CD4-positive, alpha-beta T cell treated with Interleukin-6 at 100 ng/mL for 8 hours (primary cell): ENCODE data around the gene DGAT2.
A peak's percentile ranks its signal among the peaks of the same experiment; 100 is the strongest.

ENCODE experiments used
- DNase-seq: peaks from one replicate; pipeline ENCODE4 v3.0.0-alpha.2; 2020; ENCODE audit warnings: mixed read lengths, low spot score

DGAT2 gene

DNA sequence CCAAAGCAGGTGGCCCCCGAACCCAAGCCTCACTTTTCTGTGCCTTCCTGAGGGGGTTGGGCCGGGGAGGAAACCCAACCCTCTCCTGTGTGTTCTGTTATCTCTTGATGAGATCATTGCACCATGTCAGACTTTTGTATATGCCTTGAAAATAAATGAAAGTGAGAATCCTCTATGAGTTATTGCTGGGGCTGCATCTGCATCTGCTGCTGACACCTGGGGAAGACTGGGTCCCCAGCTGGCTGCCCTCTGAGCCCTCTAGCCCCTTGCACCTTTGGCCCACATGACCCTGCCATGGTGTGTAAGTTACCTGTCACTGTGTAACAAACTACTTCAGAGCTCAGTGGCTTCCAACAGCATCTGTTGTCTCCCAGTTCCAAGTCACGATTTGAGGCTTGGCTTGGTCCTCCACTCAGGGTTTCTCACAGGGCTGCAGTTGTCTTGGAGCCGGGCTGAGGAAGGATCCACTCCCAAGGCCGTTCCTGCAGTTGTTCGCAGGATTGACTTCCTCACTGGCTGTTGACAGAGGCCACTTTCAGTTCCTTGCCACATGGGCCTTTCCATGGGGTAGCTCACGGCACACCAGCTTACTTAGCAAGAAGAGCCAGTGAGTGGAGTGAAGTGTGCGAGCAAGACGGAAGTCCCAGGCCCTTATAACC is 32.9 kb downstream of the DGAT2 start:
- DNase-seq = no peak

DNA sequence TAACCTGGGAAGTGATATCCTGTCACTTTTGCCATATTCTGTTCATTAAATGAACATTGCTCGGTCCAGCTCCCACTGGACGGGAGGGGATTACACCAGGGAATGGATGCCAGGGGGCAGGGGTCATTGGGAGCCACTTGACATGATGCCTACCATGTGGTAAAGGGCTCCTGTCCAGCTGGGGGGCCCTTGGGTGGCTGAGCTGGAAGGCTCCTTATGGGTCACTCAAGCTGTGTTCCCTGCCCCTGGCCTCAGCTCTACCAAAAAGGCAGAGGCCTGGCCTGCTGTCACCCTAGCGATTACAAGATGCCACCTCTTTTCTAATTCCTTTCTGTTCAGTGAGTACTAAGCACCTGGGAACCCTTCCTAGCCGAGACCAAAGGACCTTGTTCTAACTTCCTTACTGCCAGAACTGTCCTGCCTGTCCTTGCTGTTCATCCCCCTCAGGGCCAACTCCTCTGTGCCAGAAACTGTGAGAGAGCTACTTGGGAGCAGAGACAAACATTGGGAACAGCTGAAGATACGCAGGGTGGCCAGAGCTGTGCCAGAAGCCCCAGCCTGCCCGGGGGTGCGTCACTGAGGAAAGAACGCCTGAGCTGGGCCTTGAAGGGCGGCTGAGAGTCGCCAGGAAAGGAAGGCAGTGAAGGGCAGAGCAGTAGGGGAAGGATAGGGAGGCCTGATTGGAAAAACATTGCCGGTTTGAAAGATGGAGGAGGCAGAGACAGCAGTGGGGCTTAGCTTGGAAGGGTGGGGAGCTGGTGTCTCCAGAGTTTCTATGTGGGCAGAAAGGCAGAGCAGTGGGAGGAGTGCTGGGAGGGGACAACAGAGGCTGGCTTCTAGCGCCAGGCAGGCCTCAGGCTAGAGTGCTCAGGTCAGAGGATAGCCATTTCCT is 33.7 kb downstream of the DGAT2 start:
- no peak for DNase-seq

DNA sequence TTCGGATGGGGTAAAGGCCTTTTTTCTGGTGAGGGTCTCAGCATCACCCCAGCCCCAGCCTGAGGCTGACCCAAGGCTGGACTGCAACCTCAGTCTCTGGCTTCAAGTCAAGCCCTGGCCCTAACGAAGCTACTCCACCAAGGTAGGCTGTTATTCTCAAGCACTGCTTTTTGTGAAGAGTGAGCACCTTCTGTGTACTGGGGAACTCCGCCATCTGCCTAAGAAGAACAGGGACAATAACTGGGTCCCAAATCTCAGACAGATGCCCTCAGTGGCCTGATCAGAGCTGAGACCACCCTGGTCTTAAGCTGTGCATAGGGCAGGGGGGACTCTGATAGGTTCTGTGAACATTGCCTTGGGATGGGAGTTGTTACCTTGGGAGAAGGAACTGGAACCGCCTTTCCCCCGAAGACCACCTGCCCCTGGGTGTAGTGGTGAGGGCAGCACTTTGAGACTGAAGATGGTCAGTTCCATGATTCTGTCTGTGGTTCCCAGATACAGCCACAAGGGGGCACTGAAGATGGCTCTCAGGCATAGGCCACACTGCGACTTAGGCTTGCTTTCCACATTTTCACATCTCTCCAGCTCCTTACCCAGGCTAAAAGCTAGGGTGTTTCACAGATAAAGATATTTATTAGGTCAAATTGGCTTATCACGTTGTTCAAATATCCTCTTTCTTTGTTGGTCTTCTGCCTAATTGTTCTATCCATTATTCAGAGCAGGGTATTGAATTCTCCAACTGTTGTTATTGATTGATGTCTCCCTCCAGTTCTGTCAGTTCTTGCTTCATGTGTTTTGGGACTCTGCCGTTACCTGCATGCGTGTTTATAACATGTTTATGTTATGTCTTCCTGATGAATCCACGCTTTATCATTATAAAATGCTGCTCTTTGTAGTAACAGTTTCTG is 34.6 kb downstream of the DGAT2 start:
- peak; percentile 67 for DNase-seq

DNA sequence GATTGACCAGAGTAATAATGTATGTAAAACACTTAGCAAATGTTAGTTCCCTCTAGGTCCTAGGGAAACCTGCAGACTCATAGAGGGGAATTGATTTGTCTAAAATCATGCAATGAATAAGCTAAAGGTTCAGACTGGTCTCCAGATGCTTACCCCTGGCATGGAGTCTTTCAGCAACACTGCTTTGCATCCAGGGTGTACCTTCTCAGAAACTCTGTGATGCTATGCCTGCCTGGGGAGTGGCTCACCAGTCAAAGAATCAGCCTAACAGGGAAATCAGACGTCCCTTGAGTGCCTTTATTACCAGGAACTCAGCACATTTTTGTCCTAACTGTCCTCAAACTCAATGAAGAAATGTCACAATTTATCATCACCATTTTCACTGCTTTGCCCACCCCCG is 40.5 kb downstream of the DGAT2 start:
- DNase-seq = no peak

DNA sequence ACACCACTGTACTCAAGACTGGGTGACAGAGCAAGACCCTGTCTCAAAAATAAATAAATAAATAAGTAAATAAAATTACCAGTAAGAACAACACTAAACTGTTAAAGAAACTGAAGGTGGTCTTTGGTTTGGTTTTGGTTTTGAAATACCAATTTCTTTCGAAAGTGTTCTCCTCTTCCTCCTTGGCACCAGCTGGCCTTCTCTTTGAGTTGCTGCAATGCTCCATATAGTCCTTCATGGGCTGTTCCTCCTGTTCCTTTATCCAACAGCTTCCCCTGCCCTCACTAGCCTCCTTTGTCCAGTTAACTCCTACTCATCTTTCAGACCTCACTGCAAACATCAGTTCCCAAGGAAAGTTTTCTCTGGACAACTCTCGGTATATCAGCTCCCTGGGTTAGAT is 41.4 kb downstream of the DGAT2 start:
- DNase-seq = no peak

DNA sequence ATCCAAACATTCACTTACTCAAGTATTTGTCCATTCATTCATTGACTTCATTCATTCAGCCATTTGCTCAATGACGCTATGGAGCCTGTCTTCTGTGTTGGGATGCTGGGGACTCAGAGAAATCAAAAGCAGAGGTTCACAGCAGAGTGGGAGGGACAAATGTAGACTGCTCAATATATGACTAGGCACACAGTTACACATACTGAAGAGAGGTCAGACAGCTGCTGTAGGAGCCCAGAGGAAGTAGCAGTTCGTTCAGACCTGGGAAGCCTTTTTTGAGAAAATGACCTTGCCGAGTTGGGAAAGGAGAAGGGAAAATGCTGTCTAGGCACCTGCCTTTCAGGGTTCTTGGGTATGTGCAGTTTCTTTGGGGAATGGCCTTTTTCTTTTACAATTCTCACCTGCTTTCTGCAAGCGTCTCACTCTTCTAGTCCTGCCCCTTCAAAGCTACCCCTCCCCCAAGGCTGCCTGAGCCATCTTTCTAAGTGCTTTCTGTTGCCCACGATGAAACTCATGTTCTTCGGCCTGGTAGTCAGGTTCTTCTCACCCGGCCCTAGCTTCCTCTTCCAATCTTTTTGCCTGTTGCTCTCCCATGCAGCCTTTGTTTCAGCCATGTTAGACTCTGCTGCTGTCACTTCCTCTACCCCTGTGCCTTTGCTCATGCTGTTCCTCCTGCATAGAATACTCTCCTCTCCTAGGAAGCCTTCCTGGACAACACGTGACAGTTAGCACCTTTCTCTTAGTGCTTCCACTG is 42.2 kb downstream of the DGAT2 start:
- DNase-seq = no peak

DNA sequence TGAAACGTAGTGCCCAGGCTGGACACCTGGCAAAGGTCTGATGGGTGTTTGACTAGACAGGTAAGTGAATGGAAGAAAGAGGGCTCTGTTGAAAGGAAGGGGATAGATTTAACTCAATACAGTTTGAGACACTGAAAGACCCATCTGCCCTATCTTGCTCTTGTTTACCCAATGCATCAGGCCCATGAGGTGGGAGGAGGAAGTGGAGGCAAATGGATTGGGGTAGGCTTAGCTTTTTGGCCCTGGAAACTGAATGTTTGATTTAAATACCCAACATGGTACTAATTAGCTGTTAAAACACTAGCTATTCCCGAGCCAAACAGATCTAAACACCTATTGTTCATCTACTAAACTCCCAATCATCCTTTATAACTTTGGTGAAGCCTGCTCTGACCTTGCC is 42.9 kb downstream of the DGAT2 start:
- DNase-seq = no peak

DNA sequence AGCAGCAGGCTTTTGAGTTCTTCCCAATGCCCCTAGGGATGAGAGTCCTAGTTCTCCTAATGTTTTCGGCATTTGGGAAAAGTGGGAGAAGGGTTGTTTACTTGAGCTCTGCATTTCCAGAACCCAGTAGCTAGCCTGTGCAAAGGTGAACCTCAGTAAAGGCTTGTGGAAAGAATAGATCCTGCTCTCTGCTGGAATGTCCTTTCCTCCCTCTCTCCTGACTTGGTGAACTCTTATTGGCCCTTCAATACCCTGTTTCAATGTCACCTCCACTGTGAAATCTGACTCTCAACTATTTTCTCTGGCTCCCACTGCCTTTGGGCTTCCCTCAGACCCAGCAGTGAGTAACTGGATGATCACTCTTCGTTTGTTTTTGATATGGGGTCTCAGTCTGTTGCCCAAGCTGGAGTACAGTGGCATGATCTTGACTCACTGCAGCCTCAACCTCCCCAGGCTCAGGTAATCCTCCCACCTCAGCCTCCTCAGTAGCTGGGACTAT is 44.0 kb downstream of the DGAT2 start:
- no peak for DNase-seq

DNA sequence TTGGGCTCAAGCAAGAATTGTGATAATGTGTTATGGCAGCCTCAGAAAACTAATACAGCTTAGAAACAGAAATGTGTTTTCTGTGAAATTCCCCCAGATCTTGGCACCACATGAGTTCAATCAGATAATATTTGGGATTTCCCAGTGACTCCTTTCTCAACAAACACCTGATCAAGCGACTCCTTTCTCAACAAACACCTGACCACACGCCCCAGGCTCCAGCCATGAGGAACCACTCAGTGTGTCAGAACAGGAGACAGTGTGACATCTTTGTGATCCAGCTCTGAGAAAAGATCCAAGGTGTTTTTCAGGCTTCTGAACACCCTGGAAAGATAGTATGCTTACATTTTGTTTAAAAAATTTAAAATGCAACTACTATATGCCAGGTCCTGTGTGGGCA is 44.5 kb downstream of the DGAT2 start:
- DNase-seq = no peak

DNA sequence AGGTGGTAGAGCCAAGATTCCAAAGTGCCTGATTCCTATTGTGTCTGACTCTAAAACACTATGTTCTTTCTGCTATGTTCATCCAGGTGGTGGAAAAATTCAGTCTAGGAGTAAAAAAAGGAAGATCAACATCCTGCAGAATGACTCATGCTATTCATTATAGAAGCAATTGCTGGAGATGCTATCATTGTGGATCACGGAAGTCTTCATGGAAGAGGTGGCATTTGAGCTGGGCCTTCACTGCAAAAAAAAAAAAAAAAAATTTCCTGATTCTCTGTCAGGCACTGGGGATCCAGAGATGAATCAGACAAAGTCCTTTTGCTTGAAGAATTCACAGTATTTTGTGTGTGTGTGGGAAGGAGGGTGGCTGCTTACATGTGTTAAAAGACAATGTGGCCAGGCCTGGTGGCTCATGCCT is 45.1 kb downstream of the DGAT2 start:
- DNase-seq = no peak

DNA sequence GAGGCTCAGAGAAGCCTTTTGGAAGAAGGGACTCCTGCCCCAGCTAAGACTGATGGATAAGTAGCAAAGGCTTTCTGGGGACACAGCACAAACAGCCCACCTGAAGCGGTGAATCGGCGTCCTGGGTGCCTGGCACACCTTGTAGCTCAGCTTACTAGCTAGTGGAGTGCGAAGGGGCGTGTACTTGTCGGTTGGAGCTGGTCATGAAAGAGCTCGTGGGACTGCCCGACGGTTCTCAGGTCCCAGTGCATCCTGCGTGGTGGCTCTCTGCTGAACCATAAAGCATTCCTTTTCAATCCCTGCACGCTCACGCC is 45.7 kb downstream of the DGAT2 start:
- no peak for DNase-seq

DNA sequence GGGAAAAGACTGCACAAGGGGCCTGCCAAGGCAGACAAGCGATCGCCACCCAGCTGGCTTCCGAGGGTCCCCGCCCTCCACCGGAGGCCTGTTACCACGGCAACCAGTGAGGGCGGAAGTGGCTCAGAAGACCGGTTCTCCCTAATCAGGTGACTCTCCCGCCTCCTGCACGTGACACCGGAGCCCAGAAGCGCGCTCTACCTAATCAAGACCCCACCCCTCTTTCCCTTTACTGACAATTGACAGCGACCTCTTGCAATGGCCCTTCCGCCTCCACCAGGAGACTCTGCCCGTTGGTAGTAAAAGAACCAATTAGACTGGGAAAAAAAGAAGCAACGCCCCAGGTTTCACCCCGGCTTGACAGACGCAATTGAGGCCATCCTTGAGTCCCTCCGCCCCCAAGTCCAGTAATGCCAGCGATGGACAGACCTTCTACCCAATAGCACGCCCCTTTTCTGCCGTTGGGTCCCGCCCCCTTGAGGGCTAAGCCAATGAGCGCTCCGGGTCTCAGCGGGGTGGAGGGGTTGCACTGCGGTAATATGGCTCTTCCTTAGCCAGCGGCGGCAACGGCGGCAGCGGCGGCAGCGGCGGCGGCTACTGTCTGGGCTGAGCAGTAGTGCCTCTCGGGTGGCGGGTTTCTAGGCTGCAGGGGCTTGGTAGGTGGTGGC is 46.2 kb downstream of the DGAT2 start, which contains the start of gene UVRAG:
UVRAG (plus strand) TSS at position 534 of the 668 bp plus-strand sequence. CDS start 198 bp downstream, outside the sequence.
- peak; percentile 97 for DNase-seq

DNA sequence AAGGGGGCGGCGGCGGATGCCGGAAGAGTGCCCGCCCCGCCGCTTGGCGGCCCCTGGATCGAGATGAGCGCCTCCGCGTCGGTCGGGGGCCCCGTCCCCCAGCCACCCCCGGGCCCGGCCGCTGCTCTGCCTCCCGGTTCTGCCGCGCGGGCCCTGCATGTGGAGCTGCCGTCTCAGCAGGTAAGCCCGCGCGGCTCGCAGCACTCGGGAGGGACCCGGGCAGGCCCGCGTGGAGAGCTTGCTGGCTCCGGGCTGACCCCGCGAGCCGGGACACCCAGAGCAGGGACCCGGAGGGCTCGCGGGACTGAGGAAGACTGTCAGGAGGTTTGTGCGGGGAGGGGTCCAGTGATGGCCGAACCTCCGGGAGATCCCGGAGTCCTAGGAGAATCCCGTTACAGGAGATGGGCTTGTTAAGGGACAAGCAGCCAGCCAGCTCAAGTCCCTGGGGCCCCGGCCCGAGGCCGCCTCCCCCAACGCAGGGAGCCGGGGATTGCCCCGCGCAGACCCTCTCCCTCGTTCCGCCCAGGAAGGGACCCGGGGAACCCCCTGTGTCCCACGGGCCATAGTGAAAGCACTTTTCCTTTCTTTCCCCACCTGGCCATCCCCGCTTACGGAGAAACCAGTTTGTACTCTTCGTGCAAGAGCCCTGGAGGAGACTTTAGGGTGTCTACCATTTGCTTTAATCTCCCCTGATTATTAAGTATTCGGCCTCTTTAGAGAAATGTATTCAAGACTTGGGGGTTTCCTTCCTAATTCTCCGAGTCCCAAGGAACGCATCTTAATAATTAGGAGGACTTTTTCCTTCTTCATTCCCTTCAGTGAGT is 47.0 kb downstream of the DGAT2 start:
- peak; percentile 32 for DNase-seq

DNA sequence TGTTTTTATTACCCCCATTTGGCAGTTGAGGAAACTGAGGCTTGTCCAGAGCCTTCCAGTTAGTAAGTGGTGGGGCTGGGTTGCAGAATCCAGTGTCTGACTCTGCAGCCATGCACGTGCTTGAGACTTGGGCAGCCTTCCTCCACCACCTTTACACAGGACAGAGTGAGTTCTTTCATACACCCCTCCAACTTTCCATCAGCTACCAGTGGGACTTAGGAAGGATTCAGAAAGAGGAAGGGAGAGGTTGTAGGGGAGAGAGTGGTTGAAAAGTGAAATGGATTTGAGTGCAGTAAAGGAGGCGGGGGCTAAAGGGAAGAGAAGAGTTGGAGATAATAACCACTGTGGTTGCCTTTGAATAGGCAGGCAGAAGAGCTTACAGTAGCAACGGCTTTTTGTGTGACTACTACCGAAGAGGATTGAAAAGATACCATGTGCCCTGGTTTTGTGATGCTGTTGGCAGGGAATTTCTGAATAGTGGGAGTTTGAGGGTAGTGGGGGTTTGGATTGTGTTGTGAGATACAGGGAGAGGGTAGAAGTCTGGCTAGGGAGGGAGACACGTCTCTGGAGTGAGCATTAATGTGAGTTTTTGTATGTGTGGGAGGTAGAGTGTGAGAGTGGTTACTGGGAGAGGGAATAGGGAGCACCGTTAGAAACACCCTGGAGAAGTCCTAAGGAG is 48.1 kb downstream of the DGAT2 start:
- DNase-seq = no peak

DNA sequence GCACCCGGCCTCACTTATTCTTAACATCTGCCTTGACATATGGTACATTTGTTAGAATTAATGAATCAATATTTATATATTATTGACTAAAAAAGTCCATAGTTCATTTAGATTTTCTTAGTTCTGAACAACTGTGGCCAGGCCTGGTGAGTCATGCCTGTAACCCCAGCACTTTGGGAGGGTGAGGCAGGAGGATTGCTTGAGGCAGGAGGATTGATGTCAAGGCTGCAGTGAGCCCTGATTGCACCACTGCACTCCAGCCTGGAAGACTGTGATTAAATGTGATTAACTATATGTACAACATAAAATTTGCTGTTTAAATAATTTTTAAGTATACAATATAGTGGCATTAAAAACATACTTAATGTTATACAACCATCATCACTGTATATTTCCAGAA is 52.1 kb downstream of the DGAT2 start:
- no peak for DNase-seq

DNA sequence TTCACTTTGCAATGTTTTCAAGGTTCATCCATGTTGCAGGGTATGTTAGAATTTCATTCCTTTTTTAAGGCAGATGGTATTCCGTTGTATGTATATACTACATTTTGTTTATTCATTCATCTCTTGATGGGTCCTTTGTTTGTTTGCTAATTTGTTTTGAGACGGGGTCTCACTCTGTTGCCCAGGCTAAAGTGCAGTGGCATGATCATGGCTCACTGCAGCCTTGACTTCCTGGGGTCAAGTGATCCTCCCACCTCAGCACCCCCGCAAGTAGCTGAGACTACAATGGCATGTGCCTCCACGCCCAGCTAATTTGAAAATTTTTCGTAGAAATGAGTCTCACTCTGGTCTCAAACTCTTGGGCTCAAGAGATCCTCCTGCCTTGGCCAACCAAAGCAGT is 52.6 kb downstream of the DGAT2 start:
- no peak for DNase-seq

DNA sequence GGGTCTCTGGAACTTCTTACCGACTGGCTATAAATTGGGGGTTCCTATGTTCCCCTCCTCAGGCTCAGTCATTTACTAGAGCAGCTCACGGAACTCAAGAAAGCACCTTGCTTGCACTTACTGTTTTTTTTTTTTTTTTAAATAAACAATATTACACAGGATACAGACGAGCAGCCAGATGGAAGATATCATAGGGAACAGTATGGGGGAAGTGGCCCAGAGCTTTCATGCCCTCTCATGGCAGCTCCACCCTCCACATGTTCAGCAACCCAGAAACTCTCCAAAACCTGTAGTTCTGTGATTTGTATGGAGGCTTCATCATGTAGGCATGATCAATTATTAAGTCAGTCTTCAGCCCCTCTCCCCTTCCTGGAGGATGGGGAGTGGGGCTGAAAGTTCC is 54.0 kb downstream of the DGAT2 start:
- DNase-seq = no peak

DNA sequence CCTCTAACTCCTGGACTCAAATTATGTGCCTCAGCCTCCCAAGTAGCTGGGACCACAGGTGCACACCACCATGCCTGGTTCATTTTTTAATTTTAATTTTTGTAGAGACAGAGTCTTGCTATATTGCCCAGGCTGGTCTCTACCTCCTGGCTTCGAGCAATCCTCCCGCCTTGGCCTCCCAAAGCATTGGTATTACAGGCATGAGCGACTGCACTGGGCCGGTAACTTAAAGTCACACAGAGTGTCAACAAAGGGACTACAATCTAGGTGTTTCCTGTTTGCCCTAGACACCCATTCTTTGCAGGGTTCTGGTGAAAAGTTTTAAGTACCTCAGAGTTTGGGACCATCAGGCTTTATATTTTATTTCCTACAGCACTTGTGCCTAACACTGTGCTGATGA is 54.8 kb downstream of the DGAT2 start:
- no peak for DNase-seq

DNA sequence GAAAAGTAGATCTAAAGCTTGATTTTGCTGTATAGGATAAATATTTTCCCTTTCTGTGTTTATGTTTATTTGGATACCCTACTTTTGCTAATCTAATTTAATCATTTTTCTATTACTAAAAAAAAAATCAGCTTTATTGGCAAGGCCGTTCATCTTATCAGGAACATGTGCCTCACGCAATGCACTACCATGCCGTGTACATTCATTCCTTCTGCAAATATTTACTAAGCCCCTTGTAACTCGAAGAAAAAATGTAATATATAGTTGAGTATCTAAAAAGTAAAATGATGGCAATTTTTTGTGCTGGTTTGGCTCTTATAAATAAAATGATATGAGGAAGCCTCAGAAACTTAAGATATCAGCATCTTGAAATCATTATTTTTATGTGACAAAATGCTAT is 55.4 kb downstream of the DGAT2 start:
- DNase-seq = no peak
